ENCODE data around the gene SLC22A23.

Gene SLC22A23

DNA sequence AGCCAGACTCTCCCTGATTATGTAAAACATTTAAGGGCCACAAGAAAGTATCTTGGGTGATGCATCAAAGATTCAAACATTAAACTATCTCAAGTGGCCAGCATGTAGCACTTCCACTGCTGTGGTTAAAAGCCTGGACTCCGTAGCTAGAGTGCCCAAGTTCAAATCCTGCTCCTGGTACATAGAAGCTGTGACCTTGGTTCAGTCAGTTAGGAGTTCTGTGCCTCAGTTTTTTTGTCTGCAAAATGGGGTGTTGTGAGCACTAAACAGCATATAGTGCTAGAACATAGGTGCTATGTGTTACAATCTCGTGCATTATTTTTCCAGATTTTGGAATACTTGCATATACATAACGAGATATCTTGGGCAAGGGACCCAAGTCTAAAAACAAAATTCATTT lies 129.4 kb downstream of the SLC22A23 start:
- DNase-seq (no peak), ATAC-seq (ENCODE audit: insufficient read depth, low read depth) (no peak)
- Histone ChIP-seq H3K27ac (ENCODE audit: low read length) (no peak overlapping the region), H3K27me3 (ENCODE audit: insufficient read depth, low read length, poor library complexity) (peaks cover 38% of the 10 kb centered on the region), H3K79me2 (ENCODE audit: insufficient read depth, low read length) (no peaks in the 10 kb centered on the region), H3K36me3 (ENCODE audit: insufficient read depth, low read length) (no peaks in the 10 kb centered on the region), H3K9me3 (ENCODE audit: insufficient read depth, low read length, severe bottlenecking) (no peaks in the 10 kb centered on the region), H2AFZ (ENCODE audit: low read depth, low read length) (no peak overlapping the region), H3K4me1 (ENCODE audit: insufficient read depth, low read length) (no peaks in the 10 kb centered on the region), H4K20me1 (ENCODE audit: insufficient read depth, low read length) (0 out of 2 replicates have a peak, but pooled peaks cover 7% of the 10 kb centered on the region), H3K4me3 (ENCODE audit: low read depth in 1 of 2, low read length in 2 of 2) (no peak overlapping the region), H3K9ac (ENCODE audit: low read depth, low read length) (no peak overlapping the region), H3K4me2 (ENCODE audit: insufficient read depth, low read length) (no peak overlapping the region)
- no peak for TF ChIP-seq EZH2 (IDR thresholded peaks at IDR 0.05; ENCODE audit: borderline replicate concordance, low read depth, low read length, severe bottlenecking)
- TF ChIP-seq, protein P1, sequence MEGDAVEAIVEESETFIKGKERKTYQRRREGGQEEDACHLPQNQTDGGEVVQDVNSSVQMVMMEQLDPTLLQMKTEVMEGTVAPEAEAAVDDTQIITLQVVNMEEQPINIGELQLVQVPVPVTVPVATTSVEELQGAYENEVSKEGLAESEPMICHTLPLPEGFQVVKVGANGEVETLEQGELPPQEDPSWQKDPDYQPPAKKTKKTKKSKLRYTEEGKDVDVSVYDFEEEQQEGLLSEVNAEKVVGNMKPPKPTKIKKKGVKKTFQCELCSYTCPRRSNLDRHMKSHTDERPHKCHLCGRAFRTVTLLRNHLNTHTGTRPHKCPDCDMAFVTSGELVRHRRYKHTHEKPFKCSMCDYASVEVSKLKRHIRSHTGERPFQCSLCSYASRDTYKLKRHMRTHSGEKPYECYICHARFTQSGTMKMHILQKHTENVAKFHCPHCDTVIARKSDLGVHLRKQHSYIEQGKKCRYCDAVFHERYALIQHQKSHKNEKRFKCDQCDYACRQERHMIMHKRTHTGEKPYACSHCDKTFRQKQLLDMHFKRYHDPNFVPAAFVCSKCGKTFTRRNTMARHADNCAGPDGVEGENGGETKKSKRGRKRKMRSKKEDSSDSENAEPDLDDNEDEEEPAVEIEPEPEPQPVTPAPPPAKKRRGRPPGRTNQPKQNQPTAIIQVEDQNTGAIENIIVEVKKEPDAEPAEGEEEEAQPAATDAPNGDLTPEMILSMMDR (IDR thresholded peaks at IDR 0.05; ENCODE audit: borderline replicate concordance, extremely low read depth, low read length, poor library complexity, severe bottlenecking): no peak

DNA sequence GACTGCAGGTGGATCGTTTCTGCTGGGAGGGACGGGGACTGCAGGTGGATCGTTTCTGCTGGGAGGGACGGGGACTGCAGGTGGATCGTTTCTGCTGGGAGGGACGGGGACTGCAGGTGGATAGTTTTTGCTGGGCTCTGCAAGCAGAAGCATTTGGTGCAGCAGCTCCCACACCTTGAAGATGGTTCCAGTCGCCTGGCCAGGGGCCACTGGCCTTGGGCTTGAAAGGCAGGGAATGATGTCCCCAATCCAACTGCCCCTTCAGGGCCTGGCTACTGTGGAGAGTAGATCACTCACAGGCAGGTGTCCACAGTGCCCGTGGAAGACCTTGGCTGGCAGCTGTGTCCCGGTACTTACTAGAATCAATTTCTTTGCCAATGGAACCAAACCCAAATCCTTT lies 129.9 kb downstream of the SLC22A23 start:
- Histone ChIP-seq H3K4me1 (ENCODE audit: insufficient read depth, low read length) (no peaks in the 10 kb centered on the region), H3K9me3 (ENCODE audit: insufficient read depth, low read length, severe bottlenecking) (no peaks in the 10 kb centered on the region), H3K36me3 (ENCODE audit: insufficient read depth, low read length) (no peaks in the 10 kb centered on the region), H3K4me3 (ENCODE audit: low read depth in 1 of 2, low read length in 2 of 2) (no peak overlapping the region), H4K20me1 (ENCODE audit: insufficient read depth, low read length) (peaks cover 7% of the 10 kb centered on the region; the same call in 1 of the 2 replicates), H3K27me3 (ENCODE audit: insufficient read depth, low read length, poor library complexity) (peaks cover 36% of the 10 kb centered on the region), H3K79me2 (ENCODE audit: insufficient read depth, low read length) (no peaks in the 10 kb centered on the region), H3K4me2 (ENCODE audit: insufficient read depth, low read length) (no peak overlapping the region), H3K27ac (ENCODE audit: low read length) (no peak overlapping the region), H3K9ac (ENCODE audit: low read depth, low read length) (no peak overlapping the region), H2AFZ (ENCODE audit: low read depth, low read length) (no peak overlapping the region)
- DNase-seq: no peak
- no peak for ATAC-seq (ENCODE audit: insufficient read depth, low read depth)
- no peak for TF ChIP-seq EZH2 (IDR thresholded peaks at IDR 0.05; ENCODE audit: borderline replicate concordance, low read depth, low read length, severe bottlenecking)
- TF ChIP-seq, protein P1 (IDR thresholded peaks at IDR 0.05; ENCODE audit: borderline replicate concordance, extremely low read depth, low read length, poor library complexity, severe bottlenecking): no peak

DNA sequence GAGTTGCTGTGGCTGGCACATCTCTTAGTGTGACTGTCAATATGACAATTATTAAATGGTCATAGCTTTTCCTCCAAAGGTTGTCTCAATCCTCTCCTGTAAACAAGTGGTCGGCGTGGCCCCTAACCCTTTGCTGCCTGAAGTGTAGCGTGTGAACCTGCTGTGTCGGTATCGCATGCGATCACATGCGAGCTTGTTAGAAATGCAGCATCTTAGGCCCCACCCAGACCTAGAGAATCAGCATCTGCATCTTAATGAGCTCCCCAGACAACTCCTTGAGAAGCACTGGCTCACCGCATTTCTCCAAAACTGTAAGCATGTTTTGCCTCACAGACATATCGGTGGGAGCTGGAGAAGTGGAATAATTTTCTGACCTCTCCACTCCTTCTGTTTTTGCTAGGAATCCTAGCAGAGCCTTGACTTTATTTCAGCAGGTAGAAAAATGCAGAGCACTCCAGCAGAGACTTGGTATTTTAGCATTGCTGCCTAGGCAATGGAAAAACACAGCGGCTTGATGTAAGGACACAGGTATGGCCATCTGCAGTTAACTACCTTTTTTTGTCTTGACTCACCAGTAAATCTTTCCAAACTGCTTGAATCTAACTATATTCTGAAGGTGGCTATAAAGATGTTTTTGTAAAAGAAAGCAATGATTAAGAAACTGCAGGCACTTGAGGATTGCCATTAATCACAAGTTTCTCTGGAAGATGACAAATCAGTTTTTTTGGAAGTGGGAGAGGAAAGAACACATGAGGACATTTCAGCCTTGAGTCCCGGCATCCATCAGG lies 130.5 kb downstream of the SLC22A23 start:
- no peak overlapping the region for H3K27ac ChIP-seq (ENCODE audit: low read length)
- H3K79me2 ChIP-seq (ENCODE audit: insufficient read depth, low read length): no peaks in the 10 kb centered on the region
- TF ChIP-seq, protein P1 (IDR thresholded peaks at IDR 0.05; ENCODE audit: borderline replicate concordance, extremely low read depth, low read length, poor library complexity, severe bottlenecking): no peak
- no peak for TF ChIP-seq EZH2 (IDR thresholded peaks at IDR 0.05; ENCODE audit: borderline replicate concordance, low read depth, low read length, severe bottlenecking)
- H4K20me1 ChIP-seq (ENCODE audit: insufficient read depth, low read length): peaks cover 7% of the 10 kb centered on the region; the same call in 1 of the 2 replicates
- no peaks in the 10 kb centered on the region for H3K9me3 ChIP-seq (ENCODE audit: insufficient read depth, low read length, severe bottlenecking)
- H3K9ac ChIP-seq (ENCODE audit: low read depth, low read length): no peak overlapping the region
- no peaks in the 10 kb centered on the region for H3K4me1 ChIP-seq (ENCODE audit: insufficient read depth, low read length)
- DNase-seq (no peak), ATAC-seq (ENCODE audit: insufficient read depth, low read depth) (no peak)
- peaks cover 35% of the 10 kb centered on the region for H3K27me3 ChIP-seq (ENCODE audit: insufficient read depth, low read length, poor library complexity)
- no peak overlapping the region for H3K4me2 ChIP-seq (ENCODE audit: insufficient read depth, low read length)
- H3K36me3 ChIP-seq (ENCODE audit: insufficient read depth, low read length): no peaks in the 10 kb centered on the region
- H2AFZ ChIP-seq (ENCODE audit: low read depth, low read length): no peak overlapping the region
- H3K4me3 ChIP-seq (ENCODE audit: low read depth in 1 of 2, low read length in 2 of 2): no peak overlapping the region

Data from DND-41 (cell line).